ENCODE measurements around the gene P2RX7. TPM values are rescaled to one million over a fixed set of nuclear protein-coding genes. Genes with fewer than 3 reads are reported as not detected.
"Not testable (repeated sequence)": the region's sequence is repeated elsewhere in the genome, so short reads cannot be mapped to it uniquely, and the experiment has no call there.

The P2RX7 gene
- total RNA-seq, 1 donor from 2014 or later = 0.07 TPM

DNA sequence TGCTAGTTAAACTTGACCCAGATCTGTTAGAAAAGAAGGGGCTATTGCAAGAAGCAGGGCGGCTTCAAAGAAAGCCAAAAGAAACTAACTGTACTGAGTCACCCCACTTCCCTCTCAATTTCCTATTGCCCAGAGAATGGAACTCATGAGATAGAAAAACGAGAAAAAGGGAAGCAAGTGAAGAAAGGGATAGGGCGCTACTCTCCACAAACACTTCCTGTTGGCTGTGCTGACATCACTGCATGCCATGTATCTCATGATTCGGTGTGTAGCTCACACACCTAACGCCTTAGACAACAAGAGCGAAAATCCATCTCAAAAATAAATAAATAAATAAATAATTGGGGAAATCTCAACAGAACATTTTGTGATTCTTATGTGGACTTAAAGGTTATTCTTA lies 64.2 kb downstream of the P2RX7 start:
- DNase-seq (ENCODE audit: low read depth) (peak; percentile 17), FAIRE-seq (no peak)
- Histone ChIP-seq H3K4me3 (ENCODE audit: insufficient read depth, low read depth, low read length) (no peak overlapping the region), H3K79me2 (ENCODE audit: insufficient read depth, low read length) (no peaks in the 10 kb centered on the region), H3K36me3 (ENCODE audit: insufficient read depth, low read length) (no peaks in the 10 kb centered on the region), H4K20me1 (ENCODE audit: insufficient read depth, low read length) (no peaks in the 10 kb centered on the region), H2AFZ (ENCODE audit: low read depth, low read length) (no peak overlapping the region), H3K27me3 (ENCODE audit: insufficient read depth, low read length) (no peaks in the 10 kb centered on the region), H3K9ac (ENCODE audit: low read length) (no peak overlapping the region), H3K9me3 (ENCODE audit: insufficient read depth, low read depth, low read length) (no peaks in the 10 kb centered on the region), H3K4me2 (ENCODE audit: low read length) (no peak overlapping the region), H3K27ac (ENCODE audit: low read depth, low read length) (no peak overlapping the region), H3K4me1 (ENCODE audit: insufficient read depth, low read length) (no peaks in the 10 kb centered on the region)
- H3K27me3 Mint-ChIP-seq (ENCODE audit: low read depth, unreplicated experiment) = no peaks in the 10 kb centered on the region
- no peaks in the 10 kb centered on the region for H3K9me3 Mint-ChIP-seq (ENCODE audit: unreplicated experiment)
- no peak overlapping the region for H3K27ac Mint-ChIP-seq (ENCODE audit: unreplicated experiment)
- H3K4me1 Mint-ChIP-seq (ENCODE audit: low read depth, unreplicated experiment) = peaks cover 13% of the 10 kb centered on the region
- H3K36me3 Mint-ChIP-seq (ENCODE audit: low read depth, unreplicated experiment) = no peaks in the 10 kb centered on the region
- no peak overlapping the region for H3K4me3 Mint-ChIP-seq (ENCODE audit: unreplicated experiment)
- TF ChIP-seq EZH2 (IDR thresholded peaks at IDR 0.05; ENCODE audit: insufficient read depth, low read length) = no peak
- TF ChIP-seq, protein P1, sequence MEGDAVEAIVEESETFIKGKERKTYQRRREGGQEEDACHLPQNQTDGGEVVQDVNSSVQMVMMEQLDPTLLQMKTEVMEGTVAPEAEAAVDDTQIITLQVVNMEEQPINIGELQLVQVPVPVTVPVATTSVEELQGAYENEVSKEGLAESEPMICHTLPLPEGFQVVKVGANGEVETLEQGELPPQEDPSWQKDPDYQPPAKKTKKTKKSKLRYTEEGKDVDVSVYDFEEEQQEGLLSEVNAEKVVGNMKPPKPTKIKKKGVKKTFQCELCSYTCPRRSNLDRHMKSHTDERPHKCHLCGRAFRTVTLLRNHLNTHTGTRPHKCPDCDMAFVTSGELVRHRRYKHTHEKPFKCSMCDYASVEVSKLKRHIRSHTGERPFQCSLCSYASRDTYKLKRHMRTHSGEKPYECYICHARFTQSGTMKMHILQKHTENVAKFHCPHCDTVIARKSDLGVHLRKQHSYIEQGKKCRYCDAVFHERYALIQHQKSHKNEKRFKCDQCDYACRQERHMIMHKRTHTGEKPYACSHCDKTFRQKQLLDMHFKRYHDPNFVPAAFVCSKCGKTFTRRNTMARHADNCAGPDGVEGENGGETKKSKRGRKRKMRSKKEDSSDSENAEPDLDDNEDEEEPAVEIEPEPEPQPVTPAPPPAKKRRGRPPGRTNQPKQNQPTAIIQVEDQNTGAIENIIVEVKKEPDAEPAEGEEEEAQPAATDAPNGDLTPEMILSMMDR (IDR thresholded peaks at IDR 0.05; ENCODE audit: insufficient read depth, low read depth, low read length) = no peak

DNA sequence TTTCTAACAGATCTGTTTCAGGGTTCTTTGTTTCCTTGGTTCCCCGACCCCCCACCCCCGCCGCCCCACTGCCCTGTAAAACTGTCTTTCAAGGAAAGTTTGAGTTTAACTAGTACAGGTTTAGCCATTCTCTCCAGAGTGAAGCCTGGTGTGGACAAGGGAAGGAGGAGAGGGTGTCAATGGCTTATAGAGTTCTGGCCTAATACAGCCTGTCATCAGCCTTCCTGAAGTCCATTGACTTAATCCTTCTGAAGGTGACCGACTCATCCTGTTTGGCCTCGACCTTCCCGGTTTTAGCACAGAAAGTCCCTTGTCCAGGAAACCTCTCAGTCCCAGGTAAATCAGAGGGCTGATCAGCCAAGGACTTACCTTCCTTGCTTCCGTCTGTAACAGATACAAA lies 66.3 kb downstream of the P2RX7 start:
- DNase-seq (ENCODE audit: low read depth) (no peak), FAIRE-seq (no peak)
- Histone ChIP-seq H3K4me2 (ENCODE audit: low read length) (no peak overlapping the region), H3K4me1 (ENCODE audit: insufficient read depth, low read length) (no peaks in the 10 kb centered on the region), H3K79me2 (ENCODE audit: insufficient read depth, low read length) (no peaks in the 10 kb centered on the region), H3K27ac (ENCODE audit: low read depth, low read length) (no peak overlapping the region), H3K36me3 (ENCODE audit: insufficient read depth, low read length) (no peaks in the 10 kb centered on the region), H3K9me3 (ENCODE audit: insufficient read depth, low read depth, low read length) (no peaks in the 10 kb centered on the region), H3K4me3 (ENCODE audit: insufficient read depth, low read depth, low read length) (no peak overlapping the region), H4K20me1 (ENCODE audit: insufficient read depth, low read length) (no peaks in the 10 kb centered on the region), H2AFZ (ENCODE audit: low read depth, low read length) (no peak overlapping the region), H3K27me3 (ENCODE audit: insufficient read depth, low read length) (no peaks in the 10 kb centered on the region), H3K9ac (ENCODE audit: low read length) (no peak overlapping the region)
- Mint-ChIP-seq H3K27me3 (ENCODE audit: low read depth, unreplicated experiment) (no peaks in the 10 kb centered on the region), H3K36me3 (ENCODE audit: low read depth, unreplicated experiment) (no peaks in the 10 kb centered on the region), H3K9me3 (ENCODE audit: unreplicated experiment) (no peaks in the 10 kb centered on the region), H3K27ac (ENCODE audit: unreplicated experiment) (no peak overlapping the region), H3K4me1 (ENCODE audit: low read depth, unreplicated experiment) (no peaks in the 10 kb centered on the region), H3K4me3 (ENCODE audit: unreplicated experiment) (no peak overlapping the region)
- TF ChIP-seq EZH2 (IDR thresholded peaks at IDR 0.05; ENCODE audit: insufficient read depth, low read length) = no peak
- TF ChIP-seq, protein P1 (IDR thresholded peaks at IDR 0.05; ENCODE audit: insufficient read depth, low read depth, low read length) = no peak

DNA sequence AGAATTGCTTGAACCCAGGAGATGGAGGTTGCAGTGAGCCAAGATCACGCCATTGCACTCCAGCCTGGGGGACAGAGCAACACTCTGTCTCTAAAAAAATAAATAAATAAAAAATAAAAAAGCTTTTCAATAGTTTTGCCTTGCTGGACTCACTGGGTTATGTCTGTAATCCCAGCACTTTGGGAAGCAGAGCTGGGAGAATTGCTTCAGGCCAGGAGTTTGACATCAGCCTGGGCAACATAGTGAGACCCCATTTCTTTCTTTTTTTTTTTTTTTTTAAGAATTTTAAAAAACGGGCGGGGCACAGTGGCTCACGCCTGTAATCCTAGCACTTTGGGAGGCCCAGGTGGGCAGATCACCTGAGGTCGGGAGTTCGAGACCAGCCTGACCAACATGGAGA lies 68.5 kb downstream of the P2RX7 start:
- not testable (repeated sequence) for H3K27ac ChIP-seq (ENCODE audit: low read depth, low read length); H3K36me3 ChIP-seq (ENCODE audit: insufficient read depth, low read length); H3K4me1 Mint-ChIP-seq (ENCODE audit: low read depth, unreplicated experiment); H3K9ac ChIP-seq (ENCODE audit: low read length); H3K9me3 ChIP-seq (ENCODE audit: insufficient read depth, low read depth, low read length); H3K4me3 ChIP-seq (ENCODE audit: insufficient read depth, low read depth, low read length); H3K79me2 ChIP-seq (ENCODE audit: insufficient read depth, low read length); H3K27me3 Mint-ChIP-seq (ENCODE audit: low read depth, unreplicated experiment); H4K20me1 ChIP-seq (ENCODE audit: insufficient read depth, low read length); H3K4me3 Mint-ChIP-seq (ENCODE audit: unreplicated experiment); H3K36me3 Mint-ChIP-seq (ENCODE audit: low read depth, unreplicated experiment); H3K4me2 ChIP-seq (ENCODE audit: low read length); H3K27ac Mint-ChIP-seq (ENCODE audit: unreplicated experiment); FAIRE-seq; H3K27me3 ChIP-seq (ENCODE audit: insufficient read depth, low read length); H3K9me3 Mint-ChIP-seq (ENCODE audit: unreplicated experiment); H3K4me1 ChIP-seq (ENCODE audit: insufficient read depth, low read length); H2AFZ ChIP-seq (ENCODE audit: low read depth, low read length); DNase-seq (ENCODE audit: low read depth)
